ENCODE data around the gene GABRA4.

DNA sequence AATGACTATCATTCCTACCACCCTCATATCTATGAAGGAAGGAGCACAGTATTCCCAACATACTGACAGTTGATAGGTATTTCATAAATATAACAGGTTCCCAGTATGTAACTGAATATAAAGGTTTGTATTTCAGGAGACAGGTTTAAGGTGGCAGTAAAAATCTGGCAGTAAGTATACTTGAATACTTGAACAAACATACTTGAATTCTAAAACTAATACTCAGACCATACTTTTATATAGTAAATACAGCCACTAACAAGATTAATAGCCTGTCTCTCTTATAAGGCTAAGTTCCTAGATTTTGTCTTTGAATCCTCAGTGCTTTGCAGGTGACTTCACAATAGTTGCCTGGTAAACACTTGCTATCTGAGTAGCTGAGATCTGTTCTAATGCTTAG is 37.8 kb downstream of the GABRA4 start:
- TF ChIP-seq, protein P1, sequence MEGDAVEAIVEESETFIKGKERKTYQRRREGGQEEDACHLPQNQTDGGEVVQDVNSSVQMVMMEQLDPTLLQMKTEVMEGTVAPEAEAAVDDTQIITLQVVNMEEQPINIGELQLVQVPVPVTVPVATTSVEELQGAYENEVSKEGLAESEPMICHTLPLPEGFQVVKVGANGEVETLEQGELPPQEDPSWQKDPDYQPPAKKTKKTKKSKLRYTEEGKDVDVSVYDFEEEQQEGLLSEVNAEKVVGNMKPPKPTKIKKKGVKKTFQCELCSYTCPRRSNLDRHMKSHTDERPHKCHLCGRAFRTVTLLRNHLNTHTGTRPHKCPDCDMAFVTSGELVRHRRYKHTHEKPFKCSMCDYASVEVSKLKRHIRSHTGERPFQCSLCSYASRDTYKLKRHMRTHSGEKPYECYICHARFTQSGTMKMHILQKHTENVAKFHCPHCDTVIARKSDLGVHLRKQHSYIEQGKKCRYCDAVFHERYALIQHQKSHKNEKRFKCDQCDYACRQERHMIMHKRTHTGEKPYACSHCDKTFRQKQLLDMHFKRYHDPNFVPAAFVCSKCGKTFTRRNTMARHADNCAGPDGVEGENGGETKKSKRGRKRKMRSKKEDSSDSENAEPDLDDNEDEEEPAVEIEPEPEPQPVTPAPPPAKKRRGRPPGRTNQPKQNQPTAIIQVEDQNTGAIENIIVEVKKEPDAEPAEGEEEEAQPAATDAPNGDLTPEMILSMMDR (IDR thresholded peaks at IDR 0.05; ENCODE audit: low read length), result no peak
- TF ChIP-seq EZH2 (optimal IDR thresholded peaks at IDR 0.05; ENCODE audit: low read depth, low read length), result no peak
- TF ChIP-seq EZH2phosphoT487 (IDR thresholded peaks at IDR 0.05; ENCODE audit: low read length), result no peak

Measured in MM.1S (cell line).